ENCODE data around the gene C6orf132.

- TF ChIP-seq CTCF (IDR thresholded peaks at IDR 0.05; ENCODE audit: low read depth, low read length, poor library complexity, severe bottlenecking) (no peak), EZH2phosphoT487 (IDR thresholded peaks at IDR 0.05; ENCODE audit: borderline replicate concordance, low read length) (no peak)
Measured at GRCh38 chr6:42090819-42091717, 51.4 kb downstream of the C6orf132 start.

All from DOHH2 (cell line).